Omental fat pad (tissue), 4 donors: ENCODE measurements around the gene RBMX. TPM values are rescaled to one million over a fixed set of nuclear protein-coding genes. Genes with fewer than 3 reads are reported as not detected.

Source experiments
- ATAC-seq: fragments of 150-250 bp; one replicate; pipeline ENCODE4 v1.9.1; 2016; ENCODE audit warnings: mild to moderate bottlenecking, moderate library complexity; ENCODE audit not compliant: low FRiP score
- DNase-seq: peaks from one replicate; pipeline ENCODE4 v3.0.0-alpha.2; 2019; ENCODE audit warnings: low spot score
- CTCF ChIP-seq, 3 donors: fragments of 450-650 bp; IDR thresholded peaks; one replicate each; pipeline ENCODE4 v1.5.1; 2016 to 2017; ENCODE audit warnings: antibody characterized with exemption in 3 of 3, mild to moderate bottlenecking in 3 of 3, moderate library complexity in 2 of 3
- total RNA-seq, 4 donors: library from RNA; depleted of rRNA; stranded (reverse); fragments of >200 nt; gene quantifications; one replicate each; pipeline ENCODE4 v1.1.0, GENCODE V29; 2016

The RBMX gene
- total RNA-seq, 4 donors from 2014 or later, result 168 to 207 (median 184) TPM

DNA sequence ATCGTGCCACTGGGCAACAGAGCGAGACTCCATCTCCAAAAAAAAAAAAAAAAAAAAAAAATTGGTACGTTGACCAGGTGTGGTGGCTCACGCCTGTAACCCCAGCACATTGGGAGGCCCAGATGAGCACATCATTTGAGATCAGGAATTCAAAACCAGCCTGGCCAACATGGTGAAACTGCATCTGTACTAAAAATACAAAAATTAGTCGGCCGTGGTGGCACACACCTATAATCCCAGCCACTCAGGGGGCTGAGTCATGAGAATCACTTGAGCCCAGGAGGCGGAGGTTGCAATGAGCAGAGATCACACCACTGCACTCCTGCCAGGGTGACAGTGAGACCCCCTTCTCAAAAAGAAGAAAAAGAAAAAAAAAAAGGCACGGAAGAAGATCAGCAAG, 24.5 kb downstream of the RBMX start:
- no peak for TF ChIP-seq CTCF (IDR thresholded peaks at IDR 0.05)
- DNase-seq (no peak), ATAC-seq (no peak)

- ATAC-seq (no peak), DNase-seq (no peak)
- TF ChIP-seq CTCF (IDR thresholded peaks at IDR 0.05), result no peak
Measured at GRCh38 chrX:136851526-136851925, 29.0 kb downstream of the RBMX start.

DNA sequence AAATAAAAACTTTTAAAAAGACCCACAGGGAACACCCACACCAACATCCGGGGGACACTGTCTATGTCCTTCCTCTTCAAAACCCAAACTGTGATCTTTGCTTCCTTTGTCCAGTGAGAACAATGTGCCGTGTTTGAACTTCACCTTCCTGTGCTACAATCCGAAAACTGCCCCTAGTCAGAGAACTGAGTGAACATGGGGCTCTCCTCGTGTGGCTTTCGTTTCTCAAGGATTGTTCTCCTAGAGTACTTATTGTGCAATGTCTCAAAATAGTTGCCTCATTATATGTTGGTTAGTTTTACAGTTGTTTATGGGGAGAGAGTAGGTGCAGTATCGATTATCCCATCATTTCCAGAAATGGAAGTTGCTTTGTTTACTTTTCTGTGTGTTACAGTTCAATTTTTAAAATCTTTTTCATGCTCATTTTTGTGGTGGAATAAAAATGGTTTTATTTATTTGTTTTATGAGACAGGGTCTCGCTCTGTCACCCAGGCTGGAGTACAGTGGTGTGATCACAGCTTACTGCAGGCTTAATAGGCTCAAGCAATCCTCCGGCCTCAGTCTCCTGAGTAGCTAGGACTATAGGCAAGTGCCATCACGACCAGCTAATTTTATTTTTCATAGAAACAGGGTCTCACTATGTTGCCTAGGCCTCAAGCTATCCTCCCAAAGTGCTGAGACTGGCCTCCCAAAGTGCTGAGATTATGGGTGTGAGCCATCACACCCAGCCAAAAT, 29.9 kb downstream of the RBMX start:
- ATAC-seq (no peak), DNase-seq (no peak)
- no peak for TF ChIP-seq CTCF (IDR thresholded peaks at IDR 0.05)

DNA sequence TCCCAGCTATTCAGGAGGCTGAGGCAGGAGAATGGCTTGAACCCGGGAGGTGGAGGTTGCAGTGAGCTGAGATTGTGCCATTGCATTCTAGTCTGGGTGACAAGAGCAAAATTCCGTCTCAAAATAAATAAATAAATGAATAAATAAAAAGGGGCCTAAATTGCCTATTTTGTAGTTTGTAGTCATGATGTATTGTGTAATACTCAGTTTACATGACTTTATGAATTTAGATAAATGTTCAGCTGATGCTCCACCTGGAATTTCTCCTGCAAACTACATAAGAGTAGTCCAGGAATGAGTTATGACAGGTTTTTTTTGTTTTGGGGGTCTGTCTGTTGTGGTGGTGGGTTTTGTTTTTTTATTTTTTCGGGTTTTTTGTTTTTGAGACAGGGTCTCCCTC, 31.1 kb downstream of the RBMX start:
- no peak for TF ChIP-seq CTCF (IDR thresholded peaks at IDR 0.05)
- no peak for DNase-seq
- ATAC-seq, result no peak

DNA sequence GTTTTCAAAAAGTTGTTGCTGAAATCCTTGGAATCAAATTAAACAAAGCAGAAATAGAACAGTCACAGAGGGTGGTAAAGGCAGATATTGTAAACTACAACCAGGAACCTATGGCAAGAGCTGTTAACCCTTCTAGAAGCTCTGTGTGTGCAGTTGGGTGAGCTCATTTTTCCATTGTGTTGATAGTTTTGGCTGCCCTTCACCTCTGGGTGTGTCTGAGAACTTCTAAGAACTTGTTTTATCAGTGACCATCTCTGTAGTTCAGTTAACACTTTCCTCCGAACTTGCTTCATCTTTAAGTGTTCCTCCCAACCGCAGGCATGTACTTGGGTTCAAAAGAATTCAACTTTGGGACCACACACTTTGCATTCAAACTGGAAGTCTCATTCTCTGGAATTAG, 32.7 kb downstream of the RBMX start:
- TF ChIP-seq CTCF (IDR thresholded peaks at IDR 0.05), result no peak
- ATAC-seq (no peak), DNase-seq (no peak)

DNA sequence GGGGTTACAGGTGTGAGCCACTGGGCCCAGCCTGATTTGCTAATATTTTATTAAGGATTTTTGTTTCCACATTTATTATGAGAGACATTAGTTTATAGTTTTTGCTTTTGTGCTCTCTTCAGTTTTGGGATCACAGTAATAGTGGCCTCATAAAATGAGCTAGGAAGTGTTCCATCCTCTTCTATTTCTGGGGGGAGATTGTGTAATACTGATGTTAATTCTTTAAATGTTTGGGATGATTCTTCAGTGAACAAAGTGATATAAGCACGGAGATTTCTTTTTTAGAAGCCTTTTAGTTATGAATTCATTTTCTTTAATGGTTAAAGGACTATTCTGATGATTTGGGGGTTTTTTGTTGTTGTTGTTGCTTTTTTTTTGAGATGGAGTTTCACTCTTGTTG, 41.3 kb downstream of the RBMX start:
- no peak for ATAC-seq
- TF ChIP-seq CTCF (IDR thresholded peaks at IDR 0.05), result no peak
- DNase-seq, result no peak

GRCh38 chrX:136835761-136836160, 44.8 kb downstream of the RBMX start:
- DNase-seq, result no peak

More at GRCh38 chrX:136835761-136836160, 44.8 kb downstream of the RBMX start:
- TF ChIP-seq CTCF (IDR thresholded peaks at IDR 0.05), result no peak
- no peak for ATAC-seq
